HEK293T (cell line): ENCODE data around the gene E2F6.

Experiments used
- ARNT ChIP-seq: fragments of 450-650 bp; IDR thresholded peaks from 2 replicates; pipeline ENCODE4 v1.6.1; 2017; ENCODE audit warnings: mild to moderate bottlenecking
- CTBP1 ChIP-seq: fragments of 450-650 bp; IDR thresholded peaks from 2 replicates; pipeline ENCODE4 v1.6.1; 2016; ENCODE audit warnings: borderline replicate concordance
- ELF4 ChIP-seq: fragments of 450-650 bp; IDR thresholded peaks from 2 replicates; pipeline ENCODE4 v1.6.1; 2017; ENCODE audit warnings: antibody characterized with exemption
- FOXA1 ChIP-seq: fragments of 450-650 bp; IDR thresholded peaks from 2 replicates; pipeline ENCODE4 v1.6.1; 2016; ENCODE audit warnings: mild to moderate bottlenecking
- FOXK2 ChIP-seq: fragments of 450-650 bp; IDR thresholded peaks from 2 replicates; pipeline ENCODE4 v1.6.1; 2016; ENCODE audit warnings: mild to moderate bottlenecking
- LEF1 ChIP-seq: fragments of 450-650 bp; IDR thresholded peaks from 2 replicates; pipeline ENCODE4 v1.6.1; 2017; ENCODE audit warnings: mild to moderate bottlenecking, borderline replicate concordance
- SP1 ChIP-seq: fragments of 450-650 bp; IDR thresholded peaks from 2 replicates; pipeline ENCODE4 v1.6.1; 2017
- TARDBP ChIP-seq: fragments of 450-650 bp; IDR thresholded peaks from 2 replicates; pipeline ENCODE4 v1.6.1; 2016

- TF ChIP-seq FOXA1 (no peak), TARDBP (no peak), ELF4 (no peak), LEF1 (no peak), FOXK2 (no peak), SP1 (no peak), CTBP1 (no peak), ARNT (no peak)
Measured at GRCh38 chr2:11417946-11418585, 47.9 kb downstream of the E2F6 start.
